HPDE6-E6E7 (cell line): ENCODE results near the gene RAD23A.

Experiments
- DNase-seq: peaks from one replicate; pipeline ENCODE4 v3.0.0; 2011; ENCODE audit warnings: missing footprints; ENCODE audit errors: extremely low spot score

Gene RAD23A

DNA sequence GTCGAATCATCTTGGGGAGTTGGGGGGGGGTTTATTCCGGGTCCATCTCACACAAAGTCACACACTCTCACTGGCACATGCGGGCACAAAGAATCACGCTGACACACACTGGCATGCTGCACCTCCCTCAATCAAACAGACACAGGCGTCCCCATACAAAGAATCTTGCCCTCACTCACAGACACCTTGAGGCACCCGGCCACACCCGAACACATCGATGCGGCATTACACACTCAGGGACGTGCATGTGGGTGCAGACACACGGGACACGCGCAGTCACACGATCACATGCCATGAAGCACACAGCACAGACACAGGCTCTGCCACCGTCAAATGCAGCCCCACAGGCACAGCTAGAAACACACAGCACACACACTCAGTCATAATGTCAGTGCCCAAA is 57.4 kb downstream of the RAD23A start:
- DNase-seq = no peak
